ENCODE measurements around the gene RFNG. TPM values are rescaled to one million over a fixed set of nuclear protein-coding genes. Genes with fewer than 3 reads are reported as not detected.

RFNG gene
- total and polyA plus RNA-seq, 2 of the 13 experiments (the other 11 are each of a cell fraction or from before 2014, with no cell fraction given): 61.4 to 64.0 TPM

DNA sequence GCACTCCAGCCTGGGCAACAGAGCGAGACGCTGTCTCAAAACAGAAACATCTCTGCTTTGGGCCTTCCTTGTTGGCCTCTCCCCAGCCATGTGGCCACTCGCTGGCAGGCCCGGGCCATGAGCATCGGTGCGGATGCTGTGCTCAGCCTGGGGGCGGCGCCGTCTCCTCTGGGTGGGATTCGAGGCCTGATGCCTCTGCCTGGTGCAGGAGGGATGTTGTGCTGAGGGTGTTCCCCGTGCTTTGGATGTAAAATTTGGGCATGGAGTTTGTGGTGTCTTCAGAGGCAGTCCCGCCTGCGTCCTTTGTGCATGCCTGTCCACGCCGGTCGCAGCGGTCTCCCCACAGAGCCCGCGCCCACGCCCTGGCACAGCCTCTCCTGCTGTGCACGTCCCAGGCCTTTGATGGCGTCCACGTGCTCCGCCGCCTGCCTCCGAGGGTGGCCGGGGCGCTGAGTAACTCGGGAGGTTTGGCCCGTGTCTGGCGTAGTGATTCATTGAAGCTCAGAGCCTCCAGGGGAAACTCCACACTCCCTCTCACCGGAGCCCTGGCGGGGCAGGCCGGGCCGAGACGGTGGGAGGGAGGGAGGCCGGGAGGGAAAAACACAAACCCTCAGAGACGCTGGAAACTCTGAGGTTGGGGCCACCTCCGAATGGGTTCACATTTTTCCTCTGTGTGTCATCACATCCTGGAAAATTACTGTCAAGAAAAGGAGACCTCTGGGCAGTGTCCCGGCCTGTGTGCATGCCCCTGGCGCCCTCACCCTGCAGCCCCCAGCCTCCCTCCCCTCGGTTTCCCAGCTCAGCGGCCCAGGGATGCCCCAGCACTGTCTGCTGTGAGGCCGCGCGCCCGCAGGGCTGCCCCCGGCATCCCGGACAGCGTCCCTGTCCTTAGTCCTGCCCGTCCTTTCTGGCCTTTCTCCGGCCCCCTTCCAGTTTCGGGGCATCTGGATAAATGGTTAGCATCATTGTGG is 47.9 kb downstream of the RFNG start (continued):
- TF ChIP-seq, protein P1, sequence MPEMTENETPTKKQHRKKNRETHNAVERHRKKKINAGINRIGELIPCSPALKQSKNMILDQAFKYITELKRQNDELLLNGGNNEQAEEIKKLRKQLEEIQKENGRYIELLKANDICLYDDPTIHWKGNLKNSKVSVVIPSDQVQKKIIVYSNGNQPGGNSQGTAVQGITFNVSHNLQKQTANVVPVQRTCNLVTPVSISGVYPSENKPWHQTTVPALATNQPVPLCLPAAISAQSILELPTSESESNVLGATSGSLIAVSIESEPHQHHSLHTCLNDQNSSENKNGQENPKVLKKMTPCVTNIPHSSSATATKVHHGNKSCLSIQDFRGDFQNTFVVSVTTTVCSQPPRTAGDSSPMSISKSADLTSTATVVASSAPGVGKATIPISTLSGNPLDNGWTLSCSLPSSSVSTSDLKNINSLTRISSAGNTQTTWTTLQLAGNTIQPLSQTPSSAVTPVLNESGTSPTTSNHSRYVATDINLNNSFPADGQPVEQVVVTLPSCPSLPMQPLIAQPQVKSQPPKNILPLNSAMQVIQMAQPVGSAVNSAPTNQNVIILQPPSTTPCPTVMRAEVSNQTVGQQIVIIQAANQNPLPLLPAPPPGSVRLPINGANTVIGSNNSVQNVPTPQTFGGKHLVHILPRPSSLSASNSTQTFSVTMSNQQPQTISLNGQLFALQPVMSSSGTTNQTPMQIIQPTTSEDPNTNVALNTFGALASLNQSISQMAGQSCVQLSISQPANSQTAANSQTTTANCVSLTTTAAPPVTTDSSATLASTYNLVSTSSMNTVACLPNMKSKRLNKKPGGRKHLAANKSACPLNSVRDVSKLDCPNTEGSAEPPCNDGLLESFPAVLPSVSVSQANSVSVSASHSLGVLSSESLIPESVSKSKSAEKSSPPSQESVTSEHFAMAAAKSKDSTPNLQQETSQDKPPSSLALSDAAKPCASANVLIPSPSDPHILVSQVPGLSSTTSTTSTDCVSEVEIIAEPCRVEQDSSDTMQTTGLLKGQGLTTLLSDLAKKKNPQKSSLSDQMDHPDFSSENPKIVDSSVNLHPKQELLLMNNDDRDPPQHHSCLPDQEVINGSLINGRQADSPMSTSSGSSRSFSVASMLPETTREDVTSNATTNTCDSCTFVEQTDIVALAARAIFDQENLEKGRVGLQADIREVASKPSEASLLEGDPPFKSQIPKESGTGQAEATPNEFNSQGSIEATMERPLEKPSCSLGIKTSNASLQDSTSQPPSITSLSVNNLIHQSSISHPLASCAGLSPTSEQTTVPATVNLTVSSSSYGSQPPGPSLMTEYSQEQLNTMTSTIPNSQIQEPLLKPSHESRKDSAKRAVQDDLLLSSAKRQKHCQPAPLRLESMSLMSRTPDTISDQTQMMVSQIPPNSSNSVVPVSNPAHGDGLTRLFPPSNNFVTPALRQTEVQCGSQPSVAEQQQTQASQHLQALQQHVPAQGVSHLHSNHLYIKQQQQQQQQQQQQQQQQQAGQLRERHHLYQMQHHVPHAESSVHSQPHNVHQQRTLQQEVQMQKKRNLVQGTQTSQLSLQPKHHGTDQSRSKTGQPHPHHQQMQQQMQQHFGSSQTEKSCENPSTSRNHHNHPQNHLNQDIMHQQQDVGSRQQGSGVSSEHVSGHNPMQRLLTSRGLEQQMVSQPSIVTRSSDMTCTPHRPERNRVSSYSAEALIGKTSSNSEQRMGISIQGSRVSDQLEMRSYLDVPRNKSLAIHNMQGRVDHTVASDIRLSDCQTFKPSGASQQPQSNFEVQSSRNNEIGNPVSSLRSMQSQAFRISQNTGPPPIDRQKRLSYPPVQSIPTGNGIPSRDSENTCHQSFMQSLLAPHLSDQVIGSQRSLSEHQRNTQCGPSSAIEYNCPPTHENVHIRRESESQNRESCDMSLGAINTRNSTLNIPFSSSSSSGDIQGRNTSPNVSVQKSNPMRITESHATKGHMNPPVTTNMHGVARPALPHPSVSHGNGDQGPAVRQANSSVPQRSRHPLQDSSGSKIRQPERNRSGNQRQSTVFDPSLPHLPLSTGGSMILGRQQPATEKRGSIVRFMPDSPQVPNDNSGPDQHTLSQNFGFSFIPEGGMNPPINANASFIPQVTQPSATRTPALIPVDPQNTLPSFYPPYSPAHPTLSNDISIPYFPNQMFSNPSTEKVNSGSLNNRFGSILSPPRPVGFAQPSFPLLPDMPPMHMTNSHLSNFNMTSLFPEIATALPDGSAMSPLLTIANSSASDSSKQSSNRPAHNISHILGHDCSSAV (CRISPR knock-in tag; IDR thresholded peaks at IDR 0.05; ENCODE audit: borderline replicate concordance): no peak
- TF ChIP-seq, protein P2, sequence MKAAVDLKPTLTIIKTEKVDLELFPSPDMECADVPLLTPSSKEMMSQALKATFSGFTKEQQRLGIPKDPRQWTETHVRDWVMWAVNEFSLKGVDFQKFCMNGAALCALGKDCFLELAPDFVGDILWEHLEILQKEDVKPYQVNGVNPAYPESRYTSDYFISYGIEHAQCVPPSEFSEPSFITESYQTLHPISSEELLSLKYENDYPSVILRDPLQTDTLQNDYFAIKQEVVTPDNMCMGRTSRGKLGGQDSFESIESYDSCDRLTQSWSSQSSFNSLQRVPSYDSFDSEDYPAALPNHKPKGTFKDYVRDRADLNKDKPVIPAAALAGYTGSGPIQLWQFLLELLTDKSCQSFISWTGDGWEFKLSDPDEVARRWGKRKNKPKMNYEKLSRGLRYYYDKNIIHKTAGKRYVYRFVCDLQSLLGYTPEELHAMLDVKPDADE (CRISPR knock-in tag; IDR thresholded peaks at IDR 0.05): 0 out of 2 replicates have a peak, but pooled peaks have one; percentile 31
- TF ChIP-seq ZSCAN31 (CRISPR knock-in tag; IDR thresholded peaks at IDR 0.05; ENCODE audit: low read depth): peak; percentile 98; the same call in 1 of the 2 replicates
- TF ChIP-seq, protein P3, sequence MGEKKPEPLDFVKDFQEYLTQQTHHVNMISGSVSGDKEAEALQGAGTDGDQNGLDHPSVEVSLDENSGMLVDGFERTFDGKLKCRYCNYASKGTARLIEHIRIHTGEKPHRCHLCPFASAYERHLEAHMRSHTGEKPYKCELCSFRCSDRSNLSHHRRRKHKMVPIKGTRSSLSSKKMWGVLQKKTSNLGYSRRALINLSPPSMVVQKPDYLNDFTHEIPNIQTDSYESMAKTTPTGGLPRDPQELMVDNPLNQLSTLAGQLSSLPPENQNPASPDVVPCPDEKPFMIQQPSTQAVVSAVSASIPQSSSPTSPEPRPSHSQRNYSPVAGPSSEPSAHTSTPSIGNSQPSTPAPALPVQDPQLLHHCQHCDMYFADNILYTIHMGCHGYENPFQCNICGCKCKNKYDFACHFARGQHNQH (CRISPR knock-in tag; IDR thresholded peaks at IDR 0.05): peak; percentile 79
- TF ChIP-seq, protein P4, sequence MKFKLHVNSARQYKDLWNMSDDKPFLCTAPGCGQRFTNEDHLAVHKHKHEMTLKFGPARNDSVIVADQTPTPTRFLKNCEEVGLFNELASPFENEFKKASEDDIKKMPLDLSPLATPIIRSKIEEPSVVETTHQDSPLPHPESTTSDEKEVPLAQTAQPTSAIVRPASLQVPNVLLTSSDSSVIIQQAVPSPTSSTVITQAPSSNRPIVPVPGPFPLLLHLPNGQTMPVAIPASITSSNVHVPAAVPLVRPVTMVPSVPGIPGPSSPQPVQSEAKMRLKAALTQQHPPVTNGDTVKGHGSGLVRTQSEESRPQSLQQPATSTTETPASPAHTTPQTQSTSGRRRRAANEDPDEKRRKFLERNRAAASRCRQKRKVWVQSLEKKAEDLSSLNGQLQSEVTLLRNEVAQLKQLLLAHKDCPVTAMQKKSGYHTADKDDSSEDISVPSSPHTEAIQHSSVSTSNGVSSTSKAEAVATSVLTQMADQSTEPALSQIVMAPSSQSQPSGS (CRISPR knock-in tag; IDR thresholded peaks at IDR 0.05): no peak
- TF ChIP-seq PHF21A (CRISPR knock-in tag; IDR thresholded peaks at IDR 0.05): peak; percentile 96
- 0 out of 2 replicates have a peak, but pooled peaks have one; percentile 38 for TF ChIP-seq PITX1 (CRISPR knock-in tag; IDR thresholded peaks at IDR 0.05)
- TF ChIP-seq, protein P5, sequence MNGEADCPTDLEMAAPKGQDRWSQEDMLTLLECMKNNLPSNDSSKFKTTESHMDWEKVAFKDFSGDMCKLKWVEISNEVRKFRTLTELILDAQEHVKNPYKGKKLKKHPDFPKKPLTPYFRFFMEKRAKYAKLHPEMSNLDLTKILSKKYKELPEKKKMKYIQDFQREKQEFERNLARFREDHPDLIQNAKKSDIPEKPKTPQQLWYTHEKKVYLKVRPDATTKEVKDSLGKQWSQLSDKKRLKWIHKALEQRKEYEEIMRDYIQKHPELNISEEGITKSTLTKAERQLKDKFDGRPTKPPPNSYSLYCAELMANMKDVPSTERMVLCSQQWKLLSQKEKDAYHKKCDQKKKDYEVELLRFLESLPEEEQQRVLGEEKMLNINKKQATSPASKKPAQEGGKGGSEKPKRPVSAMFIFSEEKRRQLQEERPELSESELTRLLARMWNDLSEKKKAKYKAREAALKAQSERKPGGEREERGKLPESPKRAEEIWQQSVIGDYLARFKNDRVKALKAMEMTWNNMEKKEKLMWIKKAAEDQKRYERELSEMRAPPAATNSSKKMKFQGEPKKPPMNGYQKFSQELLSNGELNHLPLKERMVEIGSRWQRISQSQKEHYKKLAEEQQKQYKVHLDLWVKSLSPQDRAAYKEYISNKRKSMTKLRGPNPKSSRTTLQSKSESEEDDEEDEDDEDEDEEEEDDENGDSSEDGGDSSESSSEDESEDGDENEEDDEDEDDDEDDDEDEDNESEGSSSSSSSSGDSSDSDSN (CRISPR knock-in tag; IDR thresholded peaks at IDR 0.05): peak; percentile 98
- TF ChIP-seq MAFK (conservative IDR thresholded peaks at IDR 0.05 in 1 of 2, IDR thresholded peaks at IDR 0.05 in 1 of 2; ENCODE audit: low read length in 2 of 2): no peak
- peak; percentile 79 for TF ChIP-seq GATAD1 (CRISPR knock-in tag; IDR thresholded peaks at IDR 0.05)
